ENCODE results near the gene PHLPP1. TPM values are rescaled to one million over a fixed set of nuclear protein-coding genes. Genes with fewer than 3 reads are reported as not detected.

PHLPP1 gene
- total RNA-seq, 4 donors from 2014 or later, result 28.1 to 56.6 (median 37.1) TPM

DNA sequence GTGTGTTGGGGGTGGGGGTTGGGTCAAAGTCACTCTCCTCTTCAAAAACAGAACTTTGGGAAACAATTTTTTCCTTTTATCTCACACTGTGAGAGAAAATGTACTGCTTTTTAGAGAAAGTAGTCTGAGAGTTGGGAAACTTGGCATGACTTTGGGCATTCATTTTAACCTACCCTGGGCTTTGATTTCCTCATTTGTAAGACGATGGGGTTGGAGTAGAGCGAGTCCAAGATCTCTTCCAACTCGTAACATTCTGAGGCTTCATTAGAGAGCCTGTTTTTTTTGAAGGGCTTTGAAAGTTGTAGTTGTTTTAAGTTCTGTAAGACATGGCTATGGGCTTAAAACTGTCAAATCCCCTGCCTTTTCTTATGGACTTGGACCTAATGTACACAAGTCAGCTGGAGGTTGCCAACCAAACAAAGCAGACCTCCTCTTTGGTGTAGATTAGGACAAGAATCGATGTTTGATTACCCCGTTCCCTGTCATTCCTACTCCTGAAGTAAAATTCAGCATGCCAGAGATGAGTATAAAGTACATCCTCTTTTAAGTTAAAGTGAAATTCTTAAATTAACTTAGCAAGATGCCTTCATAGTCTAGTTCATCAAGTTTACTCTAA lies 8.4 kb downstream of the PHLPP1 start:
- Histone ChIP-seq H3K36me3 (no peaks in the 10 kb centered on the region), H3K27me3 (no peaks in the 10 kb centered on the region), H3K9me3 (no peaks in the 10 kb centered on the region), H3K27ac (no peak overlapping the region), H3K4me1 (peaks cover 36% of the 10 kb centered on the region), H3K4me3 (no peak overlapping the region)
- no peak for DNase-seq (ENCODE audit: low spot score in 2 of 2)
- TF ChIP-seq, protein P1, sequence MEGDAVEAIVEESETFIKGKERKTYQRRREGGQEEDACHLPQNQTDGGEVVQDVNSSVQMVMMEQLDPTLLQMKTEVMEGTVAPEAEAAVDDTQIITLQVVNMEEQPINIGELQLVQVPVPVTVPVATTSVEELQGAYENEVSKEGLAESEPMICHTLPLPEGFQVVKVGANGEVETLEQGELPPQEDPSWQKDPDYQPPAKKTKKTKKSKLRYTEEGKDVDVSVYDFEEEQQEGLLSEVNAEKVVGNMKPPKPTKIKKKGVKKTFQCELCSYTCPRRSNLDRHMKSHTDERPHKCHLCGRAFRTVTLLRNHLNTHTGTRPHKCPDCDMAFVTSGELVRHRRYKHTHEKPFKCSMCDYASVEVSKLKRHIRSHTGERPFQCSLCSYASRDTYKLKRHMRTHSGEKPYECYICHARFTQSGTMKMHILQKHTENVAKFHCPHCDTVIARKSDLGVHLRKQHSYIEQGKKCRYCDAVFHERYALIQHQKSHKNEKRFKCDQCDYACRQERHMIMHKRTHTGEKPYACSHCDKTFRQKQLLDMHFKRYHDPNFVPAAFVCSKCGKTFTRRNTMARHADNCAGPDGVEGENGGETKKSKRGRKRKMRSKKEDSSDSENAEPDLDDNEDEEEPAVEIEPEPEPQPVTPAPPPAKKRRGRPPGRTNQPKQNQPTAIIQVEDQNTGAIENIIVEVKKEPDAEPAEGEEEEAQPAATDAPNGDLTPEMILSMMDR (IDR thresholded peaks at IDR 0.05), result no peak
- TF ChIP-seq POLR2AphosphoS5 (IDR thresholded peaks at IDR 0.05) (no peak), EP300 (IDR thresholded peaks at IDR 0.05) (no peak), POLR2A (IDR thresholded peaks at IDR 0.05) (no peak)
- 66% methylated on average over 5 of the region's 5 CpGs for WGBS

DNA sequence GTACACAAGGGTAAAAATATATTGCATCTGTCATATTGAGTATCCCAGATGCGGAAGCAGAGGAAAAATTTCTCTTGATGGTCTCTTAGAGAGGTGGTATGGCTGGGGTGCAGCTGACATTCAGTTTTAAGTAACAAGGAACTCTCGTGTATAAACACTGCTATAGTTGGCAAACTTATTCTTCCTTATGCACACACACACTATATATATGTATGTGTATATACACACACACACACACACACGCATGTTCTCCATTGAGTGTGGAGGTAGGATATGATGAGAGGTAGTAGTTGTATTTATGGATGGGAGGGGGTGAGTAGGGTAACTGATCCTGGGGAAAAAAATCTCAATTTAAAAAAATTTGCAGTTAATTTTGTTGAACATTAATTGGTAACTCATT lies 10.6 kb downstream of the PHLPP1 start:
- Histone ChIP-seq H3K27me3 (no peaks in the 10 kb centered on the region), H3K4me3 (no peak overlapping the region), H3K27ac (no peak overlapping the region), H3K4me1 (peaks cover 19% of the 10 kb centered on the region), H3K36me3 (no peaks in the 10 kb centered on the region), H3K9me3 (no peaks in the 10 kb centered on the region)
- 83% methylated on average over 3 of the region's 3 CpGs for WGBS
- TF ChIP-seq, protein P1 (IDR thresholded peaks at IDR 0.05), result no peak
- TF ChIP-seq POLR2A (IDR thresholded peaks at IDR 0.05) (no peak), EP300 (IDR thresholded peaks at IDR 0.05) (no peak), POLR2AphosphoS5 (IDR thresholded peaks at IDR 0.05) (no peak)
- no peak for DNase-seq (ENCODE audit: low spot score in 2 of 2)

DNA sequence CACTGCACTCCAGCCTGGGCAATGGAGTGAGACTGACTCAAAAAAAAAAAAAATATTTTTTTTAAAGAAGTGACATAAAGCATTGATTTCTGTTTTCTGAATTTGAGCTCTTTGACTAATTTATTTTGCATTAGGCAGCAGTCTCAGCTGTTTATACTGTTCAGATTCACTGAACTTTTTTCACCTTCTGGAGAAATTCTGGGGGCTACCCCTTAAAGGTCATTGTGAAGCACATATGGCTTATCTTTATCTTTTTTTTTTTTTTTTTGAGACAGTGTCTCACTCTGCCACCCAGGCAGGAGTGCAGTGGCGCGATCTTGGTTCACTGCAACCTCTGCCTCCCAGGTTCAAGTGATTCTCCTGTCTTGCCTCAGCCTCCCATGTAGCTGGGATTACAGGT lies 12.9 kb downstream of the PHLPP1 start:
- Histone ChIP-seq H3K4me3 (no peak overlapping the region), H3K4me1 (peaks cover 10% of the 10 kb centered on the region), H3K27me3 (no peaks in the 10 kb centered on the region), H3K27ac (no peak overlapping the region), H3K36me3 (no peaks in the 10 kb centered on the region), H3K9me3 (peaks cover 4% of the 10 kb centered on the region)
- 97% methylated on average over 2 of the region's 2 CpGs for WGBS
- DNase-seq (ENCODE audit: low spot score in 2 of 2), result no peak
- no peak for TF ChIP-seq POLR2AphosphoS5 (IDR thresholded peaks at IDR 0.05)

DNA sequence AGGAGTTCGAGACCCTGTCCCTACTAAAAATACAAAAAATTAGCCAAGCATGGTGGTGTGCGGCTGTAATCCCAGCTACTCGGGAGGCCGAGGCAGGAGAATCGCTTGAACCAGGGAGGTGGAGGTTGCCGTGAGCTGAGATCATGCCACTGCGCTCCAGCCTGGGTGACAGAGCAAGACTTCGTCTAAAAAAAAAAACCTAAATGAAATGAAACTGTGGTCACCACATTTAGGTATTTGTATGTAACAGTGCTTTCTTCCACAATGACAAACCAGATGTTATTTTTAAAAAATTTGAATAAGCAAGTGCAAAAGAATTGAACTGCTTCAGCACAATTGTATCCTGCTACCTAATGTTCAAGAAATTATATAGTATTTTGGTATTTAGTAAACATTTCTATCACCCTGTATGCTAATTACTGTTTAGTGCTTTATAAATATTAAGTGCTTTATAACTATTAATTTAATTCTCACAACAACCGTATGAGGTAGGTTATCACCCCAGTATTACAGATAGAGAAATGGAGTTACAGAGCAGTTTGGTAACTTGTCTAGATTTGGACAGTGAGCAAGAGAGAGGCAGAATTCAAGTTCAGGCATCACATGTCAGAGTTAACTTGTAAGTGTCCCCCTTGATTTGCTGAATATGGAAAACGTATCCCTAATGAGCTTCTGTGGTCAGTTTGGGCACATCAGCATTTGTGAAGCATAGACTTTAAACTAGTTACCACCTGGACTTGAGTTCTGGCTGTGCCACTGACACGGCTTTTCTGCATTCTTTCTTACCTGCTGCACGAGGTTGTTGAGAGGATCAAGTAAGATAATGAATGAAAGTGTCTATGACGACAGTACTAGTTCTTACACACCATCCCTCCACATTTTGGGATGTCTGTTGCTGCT lies 14.4 kb downstream of the PHLPP1 start:
- H3K27ac ChIP-seq, result no peak overlapping the region
- no peaks in the 10 kb centered on the region for H3K27me3 ChIP-seq
- peaks cover 2% of the 10 kb centered on the region for H3K4me1 ChIP-seq
- no peak overlapping the region for H3K4me3 ChIP-seq
- peaks cover 4% of the 10 kb centered on the region for H3K9me3 ChIP-seq
- DNase-seq (ENCODE audit: low spot score in 2 of 2), result no peak
- 91% methylated on average over 13 of the region's 13 CpGs for WGBS
- no peak for TF ChIP-seq EP300 (IDR thresholded peaks at IDR 0.05)
- no peak for TF ChIP-seq POLR2A (IDR thresholded peaks at IDR 0.05)
- no peak for TF ChIP-seq POLR2AphosphoS5 (IDR thresholded peaks at IDR 0.05)
- TF ChIP-seq, protein P1 (IDR thresholded peaks at IDR 0.05), result no peak
- no peaks in the 10 kb centered on the region for H3K36me3 ChIP-seq

DNA sequence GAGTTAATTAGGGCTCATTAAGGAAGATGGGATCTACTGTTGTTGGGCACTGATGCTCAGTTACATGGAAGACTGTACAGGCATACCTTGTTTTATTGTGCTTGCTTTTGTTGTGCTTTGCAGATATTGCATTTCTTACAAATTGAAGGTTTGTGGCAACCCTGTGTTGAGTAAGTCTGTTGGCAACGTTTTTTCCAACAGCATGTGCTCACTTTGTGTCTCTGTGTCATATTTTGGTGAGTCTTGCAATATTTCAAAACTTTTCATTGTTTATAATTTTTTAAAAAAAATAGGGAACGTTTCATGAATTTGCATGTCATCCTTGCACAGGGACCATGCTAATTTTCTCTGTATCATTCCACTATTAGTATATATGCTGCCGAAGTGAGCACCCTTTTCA lies 15.6 kb downstream of the PHLPP1 start:
- H3K27ac ChIP-seq, result no peak overlapping the region
- 77% methylated on average over 3 of the region's 3 CpGs for WGBS

More for the DNA sequence above, 15.6 kb downstream of the PHLPP1 start:
- Histone ChIP-seq H3K36me3 (no peaks in the 10 kb centered on the region), H3K9me3 (peaks cover 4% of the 10 kb centered on the region), H3K27me3 (no peaks in the 10 kb centered on the region), H3K4me3 (no peak overlapping the region), H3K4me1 (peaks cover 5% of the 10 kb centered on the region)
- TF ChIP-seq POLR2AphosphoS5 (IDR thresholded peaks at IDR 0.05), result peak in 1 of 3 donors; percentile 31
- TF ChIP-seq, protein P1 (IDR thresholded peaks at IDR 0.05), result no peak
- no peak for DNase-seq (ENCODE audit: low spot score in 2 of 2)

All from suprapubic skin (tissue), 4 donors.